ENCODE measurements around the gene PTH1R.

PTH1R gene

DNA sequence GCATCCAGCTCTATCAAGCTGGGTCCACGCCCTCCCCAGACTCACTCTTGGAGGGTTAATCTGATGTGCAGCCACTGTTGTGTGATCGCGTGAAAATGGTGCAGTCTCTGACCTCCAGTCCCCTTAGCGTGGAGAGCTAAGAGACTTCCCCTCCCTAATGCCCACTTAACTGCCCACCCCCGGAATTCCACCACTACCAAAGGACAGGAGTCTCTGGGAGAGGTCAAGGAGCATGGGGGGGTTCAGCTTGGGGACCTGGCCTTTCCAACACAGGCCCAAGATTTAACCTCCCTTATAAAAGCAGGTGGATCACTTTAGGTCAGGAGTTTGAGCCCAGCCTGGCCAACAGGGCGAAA, 50.2 kb downstream of the PTH1R start:
- no peak for DNase-seq (ENCODE audit: low read depth in 1 of 2, low spot score in 1 of 2)

DNA sequence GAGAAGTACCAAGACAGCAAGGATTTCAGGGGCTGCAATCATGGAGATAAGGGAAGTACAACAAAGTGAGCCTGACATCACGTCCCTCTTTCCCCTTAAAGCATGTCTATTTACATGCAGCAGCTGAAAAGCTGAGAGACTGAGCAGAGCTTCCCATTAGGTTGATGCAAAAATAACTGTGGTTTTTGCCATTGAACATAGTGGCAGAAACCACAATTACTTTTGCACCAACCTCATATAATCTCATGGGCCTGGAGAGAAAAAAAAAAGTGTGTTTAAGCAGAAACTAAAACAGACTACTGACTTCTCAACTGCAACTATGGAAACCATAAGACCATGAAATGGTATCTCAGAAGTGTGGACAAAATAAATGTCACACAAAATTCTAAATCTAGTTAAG, 50.8 kb downstream of the PTH1R start:
- no peak for DNase-seq (ENCODE audit: low read depth in 1 of 2, low spot score in 1 of 2)

DNA sequence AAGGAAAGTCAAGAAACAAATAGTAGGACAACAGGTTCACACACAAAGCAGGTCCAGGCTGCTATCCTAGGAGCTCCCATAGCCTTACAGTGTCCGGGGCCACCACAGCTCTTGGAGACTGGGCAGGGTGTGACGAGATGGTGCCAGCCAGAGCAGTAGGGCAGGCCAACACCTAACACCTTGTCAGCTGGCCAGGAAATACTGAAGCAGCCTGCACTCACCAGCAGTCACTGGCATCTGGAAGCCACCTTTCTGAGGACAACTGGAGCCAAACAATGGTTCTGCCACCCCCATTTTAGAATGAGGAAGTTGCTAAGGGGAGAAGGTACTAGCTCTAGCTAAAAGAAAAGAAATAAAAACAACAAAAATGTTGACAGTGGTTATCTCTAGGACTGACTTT, 51.8 kb downstream of the PTH1R start:
- DNase-seq (ENCODE audit: low read depth in 1 of 2, low spot score in 1 of 2) = no peak

DNA sequence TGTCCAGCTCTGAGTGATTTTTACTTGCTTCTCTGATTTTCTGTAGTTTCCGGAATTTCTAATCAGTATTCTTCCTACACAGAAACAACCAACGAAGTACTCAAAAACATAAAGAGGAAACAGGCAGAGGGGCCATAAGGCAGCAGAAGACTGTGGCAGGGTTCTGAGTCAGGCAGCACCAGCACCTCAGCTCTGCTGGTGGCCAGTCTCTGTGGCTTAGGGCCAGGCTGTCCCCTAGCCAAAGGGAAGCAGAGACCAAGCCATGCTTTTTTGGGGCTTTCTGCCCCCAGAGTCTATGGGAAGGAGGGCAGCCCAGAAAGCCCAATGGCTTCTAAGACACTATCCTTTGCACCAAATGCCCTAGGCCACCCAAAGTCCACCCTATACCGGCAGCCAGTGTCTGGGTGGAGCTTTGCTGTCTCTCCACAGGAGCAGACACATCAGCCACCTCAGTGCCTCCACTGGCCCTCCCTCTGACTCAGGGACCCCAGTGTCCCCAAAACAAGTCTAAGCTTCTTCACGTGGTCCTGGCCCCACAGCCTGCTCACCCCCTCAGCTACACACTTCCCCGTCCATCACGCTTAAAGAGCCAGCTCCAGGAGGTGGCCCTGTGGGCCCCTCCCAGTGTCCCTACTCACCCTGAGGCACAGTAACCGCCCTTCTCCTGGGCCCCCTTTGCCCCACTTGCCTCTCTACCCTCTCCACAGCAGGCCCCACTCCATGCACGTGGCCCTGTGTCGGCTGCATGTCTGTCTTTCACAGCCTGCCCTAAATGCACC, 52.8 kb downstream of the PTH1R start:
- DNase-seq (ENCODE audit: low read depth in 1 of 2, low spot score in 1 of 2) = no peak

DNA sequence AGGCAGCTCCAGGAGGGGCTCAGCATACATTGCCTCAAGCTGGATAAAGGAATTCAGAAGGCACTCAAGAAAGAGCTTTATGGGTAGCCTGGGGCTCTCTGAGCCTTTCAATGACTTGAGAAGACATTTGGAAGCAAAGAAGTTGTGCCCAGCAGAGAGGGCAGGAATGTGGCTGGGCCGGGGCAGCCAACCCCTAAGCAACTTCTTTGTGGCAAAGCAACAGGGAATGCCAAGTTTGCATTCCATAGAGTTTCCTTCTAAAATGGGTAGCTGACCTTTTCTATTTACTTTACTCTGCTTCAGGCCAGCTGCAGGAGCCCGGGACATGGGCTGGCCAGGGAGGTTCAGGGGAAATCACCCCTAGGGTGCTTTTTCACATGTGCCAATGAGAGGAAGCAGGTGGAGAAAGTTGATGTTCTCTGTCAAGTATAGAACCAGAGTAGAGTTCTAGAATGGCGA, 53.5 kb downstream of the PTH1R start:
- DNase-seq (ENCODE audit: low read depth in 1 of 2, low spot score in 1 of 2) = no peak

- DNase-seq (ENCODE audit: low read depth in 1 of 2, low spot score in 1 of 2) = no peak
Measured at GRCh38 chr3:46931631-46932331, 54.3 kb downstream of the PTH1R start.

GRCh38 chr3:46932455-46933225, 55.1 kb downstream of the PTH1R start:
- no peak for DNase-seq (ENCODE audit: low read depth in 1 of 2, low spot score in 1 of 2)

DNA sequence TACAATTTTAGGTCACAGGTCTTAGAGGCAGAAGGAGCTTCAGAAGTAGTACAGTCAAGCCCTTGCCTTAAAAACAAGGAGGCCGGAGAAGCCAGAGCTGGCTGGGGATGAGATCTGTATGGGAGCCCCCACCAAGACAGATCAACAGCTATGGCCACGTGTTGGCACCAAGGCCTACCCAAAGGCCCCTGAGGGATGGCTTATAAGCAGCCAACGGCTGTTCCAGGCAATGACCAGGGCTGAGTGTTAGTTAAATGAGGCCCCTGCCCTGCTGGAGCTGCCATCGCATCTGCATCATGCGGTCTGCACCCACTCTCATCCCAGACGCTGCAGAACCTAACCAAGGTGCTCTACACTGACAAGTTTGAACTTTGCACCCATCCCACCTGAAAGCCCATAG, 55.7 kb downstream of the PTH1R start:
- DNase-seq (ENCODE audit: low read depth in 1 of 2, low spot score in 1 of 2) = no peak

DNA sequence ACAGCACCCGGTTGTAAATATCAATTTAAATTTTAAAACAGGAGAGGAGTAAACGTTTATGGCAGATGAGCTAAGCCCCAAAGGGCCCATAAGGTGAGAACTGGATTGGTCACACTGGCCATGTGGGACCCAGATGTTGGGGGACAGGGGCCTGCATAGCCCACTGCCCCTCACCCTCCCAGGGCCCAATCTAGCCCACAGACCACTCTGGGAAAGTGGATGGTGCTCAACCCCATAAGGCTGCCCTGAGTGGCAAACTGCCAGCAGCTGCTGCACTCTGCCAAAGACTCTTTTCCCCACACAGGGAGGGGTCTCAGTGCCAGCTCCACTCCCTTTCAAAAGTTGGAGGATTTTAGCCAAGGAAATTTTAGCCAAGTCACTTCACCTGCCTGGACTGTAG, 56.6 kb downstream of the PTH1R start:
- DNase-seq (ENCODE audit: low read depth in 1 of 2, low spot score in 1 of 2) = no peak

- no peak for DNase-seq (ENCODE audit: low read depth in 1 of 2, low spot score in 1 of 2)
Measured at GRCh38 chr3:46934498-46935167, 57.1 kb downstream of the PTH1R start.

DNA sequence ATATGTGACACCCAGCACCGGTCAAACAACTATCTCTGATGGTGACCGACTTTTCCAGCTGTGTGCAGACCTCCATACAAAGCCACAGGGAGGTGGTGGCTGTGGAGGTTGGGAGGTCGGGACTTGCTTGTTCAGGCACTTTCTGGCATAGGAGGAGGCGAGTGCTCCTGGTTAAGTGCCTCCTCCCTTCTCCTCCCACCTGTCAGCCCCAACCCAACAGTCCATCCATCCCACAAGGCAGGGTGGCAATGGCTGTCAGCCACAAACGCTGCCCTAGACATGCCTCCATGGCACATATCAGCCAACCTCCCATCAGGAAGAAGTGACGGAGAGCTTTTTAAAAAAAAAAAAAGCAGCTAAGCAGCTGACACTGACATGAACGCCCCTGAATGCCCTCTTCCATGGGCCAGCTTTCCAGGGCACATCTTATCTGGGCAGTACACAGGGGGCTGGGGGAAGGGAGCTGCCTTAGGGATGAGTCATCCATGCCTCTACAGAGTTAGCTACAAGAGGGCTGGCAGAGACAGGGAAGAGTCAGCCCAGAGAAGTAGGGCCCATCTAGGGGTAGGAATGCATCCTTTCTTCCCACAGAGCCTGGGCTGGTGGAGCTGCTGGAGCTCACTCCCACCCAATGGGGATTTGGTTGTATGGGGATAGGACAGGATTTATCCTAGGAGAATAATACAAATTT, 57.8 kb downstream of the PTH1R start:
- no peak for DNase-seq (ENCODE audit: low read depth in 1 of 2, low spot score in 1 of 2)

GRCh38 chr3:46935989-46936558, 58.6 kb downstream of the PTH1R start:
- DNase-seq (ENCODE audit: low read depth in 1 of 2, low spot score in 1 of 2) = no peak

DNA sequence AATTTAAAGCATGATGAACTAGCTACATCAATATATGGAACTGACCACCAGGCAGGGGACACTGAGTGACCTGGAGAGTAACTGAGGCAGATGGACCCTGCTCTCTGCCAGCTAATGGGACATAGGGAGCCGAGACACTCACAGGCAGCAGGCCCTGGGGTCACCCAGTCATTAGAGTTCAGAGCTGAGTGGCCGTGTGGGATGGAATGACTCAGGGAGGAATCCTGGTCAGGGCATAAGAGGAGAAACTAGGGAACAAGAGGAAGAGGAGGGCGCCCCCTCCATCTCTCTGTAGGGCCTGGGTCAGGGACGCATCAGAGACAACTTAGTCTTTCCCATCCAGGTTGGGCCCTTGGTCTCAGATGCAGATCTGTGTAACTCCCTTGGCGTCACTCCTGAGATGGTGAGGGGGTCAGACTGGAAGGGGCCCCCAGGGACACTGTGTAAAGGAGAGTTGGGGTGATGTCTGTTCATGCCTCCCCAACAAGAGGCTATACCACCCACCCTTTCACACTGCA, 59.3 kb downstream of the PTH1R start:
- no peak for DNase-seq (ENCODE audit: low read depth in 1 of 2, low spot score in 1 of 2)

DNA sequence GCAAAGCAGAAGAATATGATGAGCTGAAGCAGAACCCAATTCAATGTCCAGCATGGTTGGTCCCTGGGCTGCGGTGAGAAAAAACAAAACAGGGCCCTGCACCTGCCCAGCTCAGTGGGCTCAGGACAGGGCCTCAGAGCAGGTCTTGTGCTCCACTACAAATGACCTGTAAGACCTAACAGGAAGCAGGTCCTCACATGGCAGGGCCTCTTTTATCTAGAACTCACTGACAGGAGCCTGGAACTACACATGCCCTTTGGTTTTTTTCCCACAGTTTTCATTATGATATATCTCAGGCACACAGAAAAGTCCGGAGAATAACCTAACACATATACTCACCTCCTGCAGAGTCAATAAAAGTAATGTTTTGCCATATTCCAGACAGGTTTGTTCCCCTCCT, 60.6 kb downstream of the PTH1R start:
- no peak for DNase-seq (ENCODE audit: low read depth in 1 of 2, low spot score in 1 of 2)

- no peak for DNase-seq (ENCODE audit: low read depth in 1 of 2, low spot score in 1 of 2)
Measured at GRCh38 chr3:46939578-46940445, 62.3 kb downstream of the PTH1R start.

DNA sequence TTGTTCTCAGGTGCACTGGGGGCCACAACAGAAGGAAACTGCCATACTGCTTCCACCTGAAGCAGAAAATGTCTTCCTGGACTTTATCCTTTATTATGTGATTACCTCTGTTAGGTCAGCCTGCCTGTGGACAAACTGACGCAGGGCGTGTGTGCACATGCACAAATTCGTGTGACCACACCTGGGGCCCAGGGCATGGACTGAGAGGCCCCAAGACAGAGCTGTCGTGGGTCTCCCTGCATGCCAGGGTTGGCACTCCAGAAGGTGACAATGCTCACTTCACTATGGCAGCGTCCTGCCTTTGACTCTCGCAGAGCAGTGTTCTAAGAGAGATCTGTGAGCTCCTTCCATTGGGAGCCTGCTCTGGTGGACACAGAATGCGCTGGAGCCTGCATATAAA, 64.6 kb downstream of the PTH1R start:
- DNase-seq (ENCODE audit: low read depth in 1 of 2, low spot score in 1 of 2) = no peak

DNA sequence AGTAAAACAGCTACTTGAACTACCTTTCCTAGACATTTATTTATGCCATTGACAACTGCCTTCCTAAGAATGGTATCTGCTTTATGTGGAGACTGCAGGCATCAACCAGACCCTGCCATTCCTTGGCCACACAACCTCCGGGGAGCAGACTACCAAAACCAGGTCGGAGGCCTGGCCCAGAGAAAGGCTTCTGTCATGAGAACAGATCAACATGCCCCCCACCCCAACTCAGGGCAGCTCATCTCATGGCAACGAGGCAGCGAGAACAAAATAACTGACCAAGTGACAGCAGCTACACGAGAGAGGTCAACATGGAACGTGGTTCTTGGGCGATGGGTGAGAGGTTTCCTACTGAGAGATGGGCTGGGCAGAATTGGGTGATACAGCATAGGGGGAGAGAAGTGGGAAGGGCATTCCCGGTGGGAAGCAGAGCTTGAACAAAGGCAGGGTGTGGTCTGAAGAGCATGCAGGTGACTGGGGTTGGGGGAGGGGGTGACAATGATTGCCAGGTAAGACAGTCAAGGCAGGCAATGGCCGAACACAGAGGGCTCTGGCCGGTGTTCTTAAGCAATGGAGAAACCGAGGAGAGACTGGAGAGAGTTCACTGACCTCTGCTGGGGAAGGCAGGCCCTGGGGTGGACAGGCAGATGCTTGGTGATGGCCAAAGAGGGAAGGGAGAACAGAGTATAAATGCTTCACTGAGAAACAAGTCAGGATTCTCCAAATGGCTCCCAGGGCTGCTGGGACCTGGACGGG, 65.1 kb downstream of the PTH1R start:
- DNase-seq (ENCODE audit: low read depth in 1 of 2, low spot score in 1 of 2) = no peak
